Muscle layer of colon (tissue), 2 donors: ENCODE measurements around the gene POU2F3.

Experiments used
- H3K27ac ChIP-seq: one replicate; pipeline ENCODE4 v1.7.0; 2013; ENCODE audit warnings: low read depth, mild to moderate bottlenecking, low read length, moderate library complexity
- H3K27me3 ChIP-seq, 2 donors: one replicate each; pipeline ENCODE4 v1.7.0; 2013; ENCODE audit warnings: low read length in 2 of 2, mild to moderate bottlenecking in 2 of 2; ENCODE audit not compliant: insufficient read depth in 2 of 2, control insufficient read depth in 1 of 2
- H3K36me3 ChIP-seq: one replicate; pipeline ENCODE4 v1.7.0; 2013; ENCODE audit warnings: mild to moderate bottlenecking, low read length; ENCODE audit not compliant: insufficient read depth
- H3K4me1 ChIP-seq: one replicate; pipeline ENCODE4 v1.7.0; 2013; ENCODE audit warnings: mild to moderate bottlenecking, low read length; ENCODE audit not compliant: insufficient read depth
- H3K4me3 ChIP-seq, 2 donors: one replicate each; pipeline ENCODE4 v1.7.0; 2013; ENCODE audit warnings: low read length in 2 of 2, low read depth in 1 of 2, mild to moderate bottlenecking in 1 of 2, moderate library complexity in 1 of 2
- H3K9ac ChIP-seq: one replicate; pipeline ENCODE4 v1.7.0; 2013; ENCODE audit warnings: low read length
- H3K9me3 ChIP-seq: one replicate; pipeline ENCODE4 v1.7.0; 2013; ENCODE audit warnings: mild to moderate bottlenecking, low read length
- donor health status: abdominal sarcoma.
- donor health status: Adenocarcinoma of cecum.

Gene POU2F3

DNA sequence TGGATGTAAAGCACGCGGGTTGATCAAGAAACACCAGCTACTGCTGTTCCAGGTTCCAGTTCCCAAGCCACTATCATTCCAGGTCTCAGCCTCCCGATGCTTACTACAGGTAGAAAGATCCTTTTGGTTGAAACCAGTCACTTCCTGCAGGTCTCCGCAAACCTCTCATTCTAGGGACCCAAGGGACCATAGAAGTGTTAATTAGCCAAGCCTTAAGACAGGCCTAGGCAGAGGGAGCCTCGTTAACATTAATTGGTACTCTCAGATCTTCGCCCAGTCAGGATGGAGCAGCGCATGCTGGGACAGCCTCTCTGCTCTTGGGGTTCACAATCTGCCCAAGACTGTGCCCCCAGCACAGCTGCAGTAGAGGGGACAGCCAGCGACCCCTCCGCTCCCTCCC lies 40.3 kb upstream of the POU2F3 start:
- no peaks in the 10 kb centered on the region for H3K4me1 ChIP-seq
- H3K4me3 ChIP-seq = no peak overlapping the region
- H3K27ac ChIP-seq = no peak overlapping the region

DNA sequence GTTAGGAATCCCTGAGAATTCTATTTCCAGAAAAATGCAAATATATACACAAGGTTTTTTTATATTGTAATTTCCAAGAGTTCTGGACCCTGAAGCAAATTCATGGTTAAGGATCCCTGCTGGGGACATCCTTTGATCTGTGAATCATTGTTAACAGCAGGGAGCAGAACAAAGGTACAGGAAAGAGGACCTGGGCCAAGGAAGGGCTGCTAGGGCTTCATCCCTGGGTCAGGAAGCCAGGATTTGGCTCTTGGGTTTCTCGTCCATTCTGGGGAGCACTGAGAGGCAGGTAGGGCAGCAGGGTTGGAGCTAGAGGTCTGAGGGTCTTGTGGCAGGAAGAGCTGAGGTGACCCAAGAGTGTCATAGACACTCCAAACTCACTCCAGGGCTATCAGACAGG lies 39.3 kb upstream of the POU2F3 start:
- H3K27ac ChIP-seq = no peak overlapping the region
- no peaks in the 10 kb centered on the region for H3K9me3 ChIP-seq
- H3K4me1 ChIP-seq = no peaks in the 10 kb centered on the region
- no peak overlapping the region for H3K9ac ChIP-seq
- no peak overlapping the region for H3K4me3 ChIP-seq
- H3K27me3 ChIP-seq = no peaks in the 10 kb centered on the region
- no peaks in the 10 kb centered on the region for H3K36me3 ChIP-seq

More for the DNA sequence above, 40.3 kb upstream of the POU2F3 start:
- Histone ChIP-seq H3K9ac (no peak overlapping the region), H3K9me3 (no peaks in the 10 kb centered on the region), H3K36me3 (no peaks in the 10 kb centered on the region), H3K27me3 (no peaks in the 10 kb centered on the region)

DNA sequence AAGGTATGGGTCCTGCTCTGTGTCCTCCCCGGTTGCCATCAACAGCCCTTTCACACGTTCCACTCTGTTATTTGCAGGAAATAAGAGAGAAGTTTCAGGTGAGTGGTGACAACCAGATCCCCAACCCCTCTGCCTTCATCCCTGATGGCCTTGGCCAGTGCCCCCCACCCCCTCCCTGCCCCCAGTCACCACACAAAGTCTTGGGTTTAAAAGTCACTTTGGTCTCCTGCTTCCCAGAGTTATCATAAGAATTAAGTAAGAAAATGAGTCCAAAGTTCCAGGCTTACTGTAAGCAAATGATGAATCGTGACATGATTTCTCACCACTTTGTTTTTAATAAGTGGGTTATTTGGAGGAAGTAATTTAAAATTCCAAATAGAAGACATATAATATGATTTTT lies 38.3 kb upstream of the POU2F3 start:
- H3K4me3 ChIP-seq = no peak overlapping the region
- H3K36me3 ChIP-seq = no peaks in the 10 kb centered on the region
- no peak overlapping the region for H3K9ac ChIP-seq
- no peaks in the 10 kb centered on the region for H3K4me1 ChIP-seq
- H3K27me3 ChIP-seq = no peaks in the 10 kb centered on the region
- no peak overlapping the region for H3K27ac ChIP-seq
- H3K9me3 ChIP-seq = no peaks in the 10 kb centered on the region

DNA sequence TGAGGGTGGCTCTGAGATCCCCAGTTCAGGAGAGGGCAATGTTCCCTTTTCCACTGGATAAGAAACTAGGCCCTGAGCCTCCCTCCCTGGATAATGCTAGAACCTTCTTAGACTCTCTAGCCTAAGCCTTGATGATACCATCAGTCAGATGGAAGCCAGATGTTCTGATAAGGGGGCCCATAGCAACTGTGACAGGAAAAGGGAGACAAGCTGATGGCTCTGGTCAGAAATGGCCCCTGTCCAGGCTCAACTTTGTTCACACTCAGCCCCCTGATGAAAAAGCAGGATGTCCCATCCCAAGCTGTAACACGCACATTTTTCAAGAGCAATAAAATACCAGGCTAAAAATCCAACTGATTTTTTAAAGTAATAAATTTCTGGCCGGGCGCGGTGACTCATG lies 36.3 kb upstream of the POU2F3 start:
- Histone ChIP-seq H3K27me3 (no peaks in the 10 kb centered on the region), H3K4me3 (no peak overlapping the region), H3K4me1 (no peaks in the 10 kb centered on the region), H3K9me3 (no peaks in the 10 kb centered on the region), H3K36me3 (no peaks in the 10 kb centered on the region), H3K27ac (no peak overlapping the region), H3K9ac (no peak overlapping the region)

DNA sequence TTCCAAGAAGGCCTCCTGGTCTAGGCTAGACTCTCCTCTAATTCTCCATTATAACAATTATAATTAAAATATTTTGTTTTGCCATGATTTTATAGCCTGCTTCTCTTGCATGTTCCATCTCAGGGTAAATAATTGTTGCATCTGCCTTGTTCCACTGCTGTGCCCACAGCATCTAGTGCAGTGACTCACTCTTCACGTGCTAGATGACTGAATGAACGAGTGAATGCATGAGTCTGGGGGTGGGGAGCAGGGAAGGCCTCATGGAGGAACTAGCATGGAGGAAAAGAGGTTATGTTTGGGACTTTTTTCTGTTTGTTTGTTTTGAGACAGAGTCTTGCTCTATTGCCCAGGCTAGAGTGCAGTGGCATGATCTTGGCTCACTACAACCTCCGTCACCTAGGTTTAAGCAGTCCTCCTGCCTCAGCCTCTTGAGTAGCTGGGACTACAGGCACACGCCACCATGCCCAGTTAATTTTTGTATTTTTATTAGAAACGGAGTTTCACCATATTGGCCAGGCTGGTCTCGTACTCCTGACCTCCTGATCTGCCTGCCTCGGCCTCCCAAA lies 34.3 kb upstream of the POU2F3 start:
- no peaks in the 10 kb centered on the region for H3K36me3 ChIP-seq
- H3K27me3 ChIP-seq = no peaks in the 10 kb centered on the region
- no peak overlapping the region for H3K4me3 ChIP-seq
- H3K9me3 ChIP-seq = no peaks in the 10 kb centered on the region
- H3K27ac ChIP-seq = no peak overlapping the region
- no peak overlapping the region for H3K9ac ChIP-seq
- peaks cover 9% of the 10 kb centered on the region for H3K4me1 ChIP-seq

DNA sequence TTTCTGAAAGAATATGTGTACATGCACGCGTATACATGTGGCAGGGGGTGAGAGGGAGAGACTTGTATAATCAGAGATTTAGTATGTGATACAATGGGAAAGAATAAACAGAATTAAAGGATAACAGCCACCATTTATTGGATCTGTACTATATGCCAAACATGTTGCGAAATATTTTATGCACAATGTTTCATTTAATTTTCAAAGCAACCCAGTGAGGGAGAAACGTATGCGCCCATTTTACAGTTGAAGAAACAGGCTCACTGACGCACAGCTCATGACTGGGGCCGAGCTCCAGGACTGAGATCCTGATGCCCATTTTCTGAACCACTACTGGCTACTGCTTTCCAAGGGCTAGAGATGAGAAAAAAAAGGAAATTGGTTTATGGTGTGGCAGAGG lies 32.4 kb upstream of the POU2F3 start:
- Histone ChIP-seq H3K4me1 (peaks cover 9% of the 10 kb centered on the region), H3K9ac (no peak overlapping the region), H3K27ac (no peak overlapping the region), H3K9me3 (no peaks in the 10 kb centered on the region), H3K4me3 (no peak overlapping the region), H3K36me3 (no peaks in the 10 kb centered on the region), H3K27me3 (peaks cover 0 to 6% of the 10 kb centered on the region in 2 donors)

DNA sequence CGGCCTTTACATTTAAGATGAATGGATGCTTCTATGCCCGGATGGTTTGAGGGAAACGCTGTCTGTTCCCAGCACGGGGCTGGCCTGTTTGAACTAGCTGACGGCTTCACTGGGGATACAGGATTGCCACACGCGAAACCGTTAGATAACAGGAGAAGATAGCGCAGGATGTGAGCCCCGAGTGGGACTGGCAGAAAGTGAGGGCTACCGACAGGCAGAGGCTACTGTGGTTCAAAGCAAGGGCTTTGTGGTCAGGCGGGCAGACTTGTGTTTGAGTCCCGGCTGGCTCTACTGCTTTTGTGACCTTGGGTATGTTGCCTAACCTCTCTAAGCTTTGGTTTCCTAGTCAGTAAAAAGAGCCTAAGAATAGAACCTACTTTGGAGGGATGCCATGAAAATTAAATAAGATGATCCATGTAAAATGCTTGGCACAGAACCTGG lies 31.9 kb upstream of the POU2F3 start:
- peaks cover 0 to 6% of the 10 kb centered on the region in 2 donors for H3K27me3 ChIP-seq
- no peak overlapping the region for H3K27ac ChIP-seq
- no peak overlapping the region for H3K9ac ChIP-seq
- no peak overlapping the region for H3K4me3 ChIP-seq
- H3K4me1 ChIP-seq = peaks cover 9% of the 10 kb centered on the region
- H3K36me3 ChIP-seq = no peaks in the 10 kb centered on the region
- H3K9me3 ChIP-seq = no peaks in the 10 kb centered on the region

DNA sequence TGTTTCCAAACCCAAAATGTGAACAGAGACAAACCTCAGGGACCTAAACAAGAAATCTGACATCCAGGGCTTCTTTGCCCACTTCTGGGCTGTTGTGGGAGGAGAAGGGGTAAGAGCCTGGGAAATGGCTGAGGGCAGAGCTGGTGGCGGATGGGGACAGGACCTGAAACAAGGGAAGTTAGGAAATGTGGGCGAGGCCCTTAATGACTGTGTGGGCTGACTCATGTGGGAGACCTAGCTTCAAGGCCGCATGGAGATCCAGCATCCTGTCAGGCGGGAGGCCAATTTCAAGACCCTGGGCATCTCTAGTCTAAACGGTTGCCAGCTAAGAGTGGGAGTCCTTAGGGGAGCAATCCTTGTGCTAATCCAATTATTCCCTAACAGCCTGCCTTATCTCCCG lies 31.2 kb upstream of the POU2F3 start:
- Histone ChIP-seq H3K27me3 (peaks cover 0 to 6% of the 10 kb centered on the region in 2 donors), H3K9me3 (no peaks in the 10 kb centered on the region), H3K4me3 (no peak overlapping the region), H3K27ac (no peak overlapping the region), H3K9ac (no peak overlapping the region), H3K36me3 (no peaks in the 10 kb centered on the region), H3K4me1 (peaks cover 9% of the 10 kb centered on the region)

DNA sequence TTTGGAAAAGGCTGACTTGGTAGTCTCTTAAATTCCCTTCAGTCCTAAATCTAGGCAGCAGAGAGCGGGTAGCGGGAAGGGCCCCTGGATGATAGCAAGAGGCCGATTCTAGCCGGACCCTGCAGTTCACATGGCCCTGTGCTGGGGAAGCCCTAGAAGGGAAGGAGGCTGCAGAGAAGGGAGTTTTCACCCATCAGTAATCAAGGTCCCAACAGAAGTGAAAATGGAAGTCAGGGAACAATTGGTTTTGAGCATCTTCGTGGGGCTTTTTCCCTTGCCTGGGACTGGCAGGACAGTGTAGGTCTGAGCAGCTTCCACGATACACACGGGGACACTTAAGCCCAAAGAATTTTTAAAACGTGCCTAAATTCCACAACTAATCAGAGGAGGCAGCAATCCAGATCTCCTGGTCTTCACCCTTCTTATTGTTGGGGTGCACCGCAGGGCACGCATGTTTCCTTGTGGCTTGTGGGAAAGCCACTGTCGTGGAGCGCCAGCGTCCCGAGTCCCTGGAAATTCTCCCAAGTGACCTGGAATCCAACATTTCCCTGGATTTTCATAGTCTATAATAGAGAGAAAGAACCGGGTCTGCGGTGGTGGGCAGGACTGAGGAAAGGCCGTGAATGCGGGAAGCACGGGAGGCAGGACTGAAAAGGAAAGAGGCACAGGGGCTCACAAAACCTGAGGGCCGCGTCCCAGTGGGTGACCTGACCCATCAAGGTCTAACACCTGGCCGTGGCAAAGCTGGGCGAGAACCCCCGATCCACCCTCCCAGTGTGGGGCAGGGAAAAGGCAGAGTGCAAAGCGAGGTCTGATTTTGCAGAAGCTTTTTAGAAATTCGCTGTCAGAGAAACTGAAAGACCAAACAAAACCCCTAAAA lies 30.0 kb upstream of the POU2F3 start:
- peak overlapping the region; percentile 48 to 59 for H3K4me3 ChIP-seq
- H3K27me3 ChIP-seq = peaks cover 0 to 6% of the 10 kb centered on the region in 2 donors
- peaks cover 17% of the 10 kb centered on the region for H3K4me1 ChIP-seq

DNA sequence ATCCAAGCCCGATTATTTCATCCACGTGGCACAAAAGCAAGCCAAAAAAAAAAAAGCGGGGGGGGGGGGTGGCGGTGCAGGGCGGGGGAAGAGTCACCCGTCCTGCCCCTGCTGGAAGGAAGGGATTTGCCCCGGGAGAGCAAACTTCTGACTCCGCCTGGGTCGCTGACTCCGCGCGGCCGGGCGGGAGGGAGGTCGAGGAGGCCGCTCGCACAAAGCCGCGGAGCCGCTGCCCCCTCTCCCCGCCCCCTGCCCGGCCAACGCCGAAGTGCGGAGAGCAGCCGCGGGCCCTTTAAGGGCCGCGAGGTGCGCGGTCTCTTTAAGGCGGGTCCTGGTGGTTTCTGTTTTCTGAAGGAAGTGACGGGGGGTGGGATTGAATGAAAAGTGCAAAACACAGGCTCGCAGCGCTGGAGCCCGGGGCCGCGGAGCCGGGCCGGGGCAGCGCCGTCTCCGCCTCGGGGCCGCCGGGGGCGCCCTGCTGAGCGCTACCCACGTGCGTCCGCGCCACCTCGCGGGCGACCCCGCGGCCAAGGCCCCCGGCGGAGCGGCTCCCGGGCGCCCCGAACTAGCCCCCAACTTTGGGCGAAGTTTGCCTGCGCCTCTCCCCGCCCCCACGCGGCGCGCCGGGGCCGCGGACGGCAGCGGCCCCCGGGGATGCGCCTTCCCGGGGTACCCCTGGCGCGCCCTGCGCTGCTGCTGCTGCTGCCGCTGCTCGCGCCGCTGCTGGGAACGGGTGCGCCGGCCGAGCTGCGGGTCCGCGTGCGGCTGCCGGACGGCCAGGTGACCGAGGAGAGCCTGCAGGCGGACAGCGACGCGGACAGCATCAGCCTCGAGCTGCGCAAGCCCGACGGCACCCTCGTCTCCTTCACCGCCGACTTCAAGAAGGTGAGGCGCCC lies 29.1 kb upstream of the POU2F3 start, which contains the start of gene OAF:
OAF (plus strand) TSS at position 407 of the 896 bp plus-strand sequence; CDS start at position 655, 248 bp downstream.
- Histone ChIP-seq H3K4me1 (peaks cover 17% of the 10 kb centered on the region), H3K27ac (peak within 1 kb of the TSS; percentile 70), H3K27me3 (peaks cover 0 to 6% of the 10 kb centered on the region in 2 donors), H3K9ac (peak within 1 kb of the TSS; percentile 21), H3K36me3 (no peaks in the 10 kb centered on the region), H3K4me3 (peak within 1 kb of the TSS; percentile 48 to 74), H3K9me3 (no peaks in the 10 kb centered on the region)

More for the DNA sequence above, 30.0 kb upstream of the POU2F3 start:
- H3K9ac ChIP-seq = peak overlapping the region; percentile 21
- no peaks in the 10 kb centered on the region for H3K36me3 ChIP-seq
- H3K27ac ChIP-seq = peak overlapping the region; percentile 70
- no peaks in the 10 kb centered on the region for H3K9me3 ChIP-seq
